ENCODE data around the gene PIK3AP1. TPM values are rescaled to one million over a fixed set of nuclear protein-coding genes. Genes with fewer than 3 reads are reported as not detected.

PIK3AP1 gene
- total RNA-seq, 1 experiment from 2014 or later, result 2.1 TPM

GRCh38 chr10:96645191-96645721, 75.1 kb downstream of the PIK3AP1 start:
- DNase-seq (ENCODE audit: low read depth), result no peak

- no peak for DNase-seq (ENCODE audit: low read depth)
Observed at GRCh38 chr10:96643920-96644319, 76.4 kb downstream of the PIK3AP1 start.

GRCh38 chr10:96642973-96643372, 77.3 kb downstream of the PIK3AP1 start:
- peak; percentile 53 for DNase-seq (ENCODE audit: low read depth)

- DNase-seq (ENCODE audit: low read depth), result no peak
Observed at GRCh38 chr10:96642530-96642929, 77.8 kb downstream of the PIK3AP1 start.

GRCh38 chr10:96641396-96642295, 78.7 kb downstream of the PIK3AP1 start:
- DNase-seq (ENCODE audit: low read depth), result no peak

GRCh38 chr10:96639899-96640298, 80.4 kb downstream of the PIK3AP1 start:
- DNase-seq (ENCODE audit: low read depth), result no peak

- DNase-seq (ENCODE audit: low read depth), result no peak
Observed at GRCh38 chr10:96638696-96639095, 81.6 kb downstream of the PIK3AP1 start.

GRCh38 chr10:96638120-96638519, 82.2 kb downstream of the PIK3AP1 start:
- no peak for DNase-seq (ENCODE audit: low read depth)

- DNase-seq (ENCODE audit: low read depth), result no peak
Observed at GRCh38 chr10:96637709-96638108, 82.6 kb downstream of the PIK3AP1 start.

- no peak for DNase-seq (ENCODE audit: low read depth)
Observed at GRCh38 chr10:96636551-96636950, 83.8 kb downstream of the PIK3AP1 start.

GRCh38 chr10:96632974-96633710, 87.2 kb downstream of the PIK3AP1 start:
- no peak for DNase-seq (ENCODE audit: low read depth)

- no peak for DNase-seq (ENCODE audit: low read depth)
Observed at GRCh38 chr10:96627292-96627691, 93.0 kb downstream of the PIK3AP1 start.

- no peak for DNase-seq (ENCODE audit: low read depth)
Observed at GRCh38 chr10:96626795-96627194, 93.5 kb downstream of the PIK3AP1 start.

GRCh38 chr10:96625173-96625572, 95.1 kb downstream of the PIK3AP1 start:
- DNase-seq (ENCODE audit: low read depth), result no peak

- DNase-seq (ENCODE audit: low read depth), result no peak
Observed at GRCh38 chr10:96622013-96622787, 98.1 kb downstream of the PIK3AP1 start.

GRCh38 chr10:96619796-96620773, 100.2 kb downstream of the PIK3AP1 start:
- DNase-seq (ENCODE audit: low read depth), result no peak

GRCh38 chr10:96619120-96619519, 101.2 kb downstream of the PIK3AP1 start:
- no peak for DNase-seq (ENCODE audit: low read depth)

GRCh38 chr10:96618653-96619052, 101.7 kb downstream of the PIK3AP1 start:
- DNase-seq (ENCODE audit: low read depth), result no peak

- no peak for DNase-seq (ENCODE audit: low read depth)
Observed at GRCh38 chr10:96616961-96617360, 103.4 kb downstream of the PIK3AP1 start.

GRCh38 chr10:96614515-96614914, 105.8 kb downstream of the PIK3AP1 start:
- peak; percentile 88 for DNase-seq (ENCODE audit: low read depth)

- no peak for DNase-seq (ENCODE audit: low read depth)
Observed at GRCh38 chr10:96613576-96613975, 106.7 kb downstream of the PIK3AP1 start.
